H4 (cell line): Measurements from ENCODE around the gene RCAN2. TPM values are rescaled to one million over a fixed set of nuclear protein-coding genes. Genes with fewer than 3 reads are reported as not detected.
"Not testable (repeated sequence)": the region's sequence is repeated elsewhere in the genome, so short reads cannot be mapped to it uniquely, and the experiment has no call there.

Experiments
- DNase-seq: peaks from one replicate; pipeline ENCODE4 v3.0.0-alpha.2; 2015; ENCODE audit warnings: low spot score
- total RNA-seq: library from RNA; depleted of rRNA; stranded (reverse); fragments of >200 nt; shearing (Covaris generic); gene quantifications from 2 replicates; pipeline ENCODE4 v1.2.3, GENCODE V29; 2014

Gene RCAN2
- total RNA-seq, 1 experiment from 2014 or later: 1.0 TPM

DNA sequence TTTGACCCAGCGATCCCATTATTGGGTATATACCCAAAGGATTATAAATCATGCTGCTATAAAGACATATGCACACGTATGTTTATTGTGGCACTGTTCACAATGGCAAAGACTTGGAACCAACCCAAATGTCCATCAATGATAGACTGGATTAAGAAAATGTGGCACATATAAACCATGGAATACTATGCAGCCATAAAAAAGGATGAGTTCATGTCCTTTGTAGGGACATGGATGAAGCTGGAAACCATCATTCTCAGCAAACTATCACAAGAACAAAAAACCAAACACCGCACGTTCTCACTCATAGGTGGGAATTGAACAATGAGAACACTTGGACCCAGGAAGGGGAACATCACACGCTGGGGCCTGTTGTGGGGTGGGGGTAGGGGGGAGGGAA is 103.5 kb downstream of the RCAN2 start:
- DNase-seq: not testable (repeated sequence)

DNA sequence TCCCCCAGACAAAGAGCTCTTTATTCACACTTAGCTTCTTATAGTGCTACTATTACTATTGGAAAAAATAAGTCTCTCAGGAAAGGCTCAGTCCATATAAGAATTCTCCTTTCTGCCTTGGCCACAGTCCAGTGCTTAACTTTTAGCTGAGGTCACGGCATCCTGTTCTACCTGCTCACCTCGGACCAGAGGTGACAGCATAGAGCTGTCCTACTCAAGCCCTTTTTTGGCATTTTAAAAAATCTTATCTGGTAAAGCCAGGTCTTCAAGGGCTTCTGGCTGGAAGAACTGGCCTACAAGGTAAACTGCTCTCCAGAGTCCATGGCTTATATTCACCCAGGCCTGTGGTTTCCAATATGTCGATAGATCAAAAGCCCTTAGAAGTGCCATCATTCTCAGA is 109.7 kb downstream of the RCAN2 start:
- DNase-seq: no peak

DNA sequence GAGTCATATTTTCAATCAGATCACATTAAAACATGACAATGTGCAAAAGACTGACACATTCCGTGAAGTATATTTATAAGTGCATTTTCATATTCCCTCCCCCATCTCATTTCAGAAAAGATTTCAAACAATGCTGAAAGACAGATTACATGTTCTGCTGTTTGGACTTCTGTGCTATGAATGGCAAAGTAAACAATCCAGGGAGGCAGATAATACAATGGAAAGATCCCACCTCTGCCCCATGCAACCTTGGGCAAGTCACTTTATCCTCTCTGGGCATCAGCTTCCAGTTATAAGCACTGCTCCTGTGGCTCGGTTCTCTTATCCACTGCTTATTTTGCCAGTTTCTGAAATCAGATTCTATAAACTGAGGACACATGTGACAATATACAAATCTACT is 110.2 kb downstream of the RCAN2 start:
- DNase-seq: no peak

DNA sequence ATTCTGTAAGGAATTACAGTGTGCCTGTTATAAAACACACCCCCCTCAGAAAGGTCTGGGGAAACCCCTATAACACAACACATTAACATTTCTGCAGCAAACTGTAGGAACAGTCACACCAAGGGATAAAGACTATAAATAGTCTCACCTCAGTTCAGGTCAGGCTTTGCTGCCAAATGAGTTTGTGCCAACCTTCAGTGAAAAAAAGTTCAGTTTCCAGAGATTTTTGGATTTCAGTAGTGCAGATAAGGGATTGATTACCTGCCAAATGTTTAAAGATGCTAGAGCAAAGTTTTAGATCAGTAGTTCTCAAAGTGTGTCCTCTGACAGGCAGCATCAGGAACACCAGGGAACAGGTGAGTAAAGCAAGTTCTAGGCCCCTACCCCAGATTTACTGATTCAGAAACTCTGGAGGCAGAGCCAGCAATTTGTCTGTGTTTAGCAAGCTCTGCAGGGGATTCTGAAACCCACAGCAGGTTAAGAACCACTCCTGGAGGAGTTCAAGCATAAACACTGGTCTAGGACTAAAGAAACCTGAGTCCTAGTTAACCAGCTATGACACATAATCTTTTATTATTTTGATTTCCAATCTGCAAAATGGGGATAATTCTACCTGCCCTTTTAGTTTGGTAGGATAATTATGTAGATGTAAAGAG is 111.0 kb downstream of the RCAN2 start:
- DNase-seq: no peak

DNA sequence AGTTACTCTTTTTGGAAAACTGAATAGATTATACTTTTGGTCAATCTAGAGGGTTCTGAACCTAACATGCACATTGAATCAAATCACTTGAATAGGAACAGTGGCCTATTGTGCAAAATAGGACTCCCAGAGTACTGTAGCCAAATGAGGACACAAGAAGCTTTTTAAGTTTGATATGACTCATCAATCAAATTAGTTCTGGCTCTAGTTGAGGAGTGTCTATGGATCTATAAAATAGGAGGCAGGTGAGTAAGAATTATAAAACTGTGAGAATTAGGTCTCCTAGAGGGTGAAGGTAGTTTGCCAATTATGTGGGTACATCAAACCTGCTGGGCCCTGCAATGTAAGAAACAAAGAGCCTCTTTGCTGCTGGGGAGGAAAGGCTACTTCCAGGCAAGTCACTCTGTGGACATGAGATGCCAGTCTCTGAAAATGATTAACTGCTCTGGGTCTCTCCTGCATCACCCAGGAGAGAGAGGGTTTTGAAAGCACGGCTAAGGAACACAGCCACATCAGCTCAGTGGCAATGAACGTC is 112.3 kb downstream of the RCAN2 start:
- DNase-seq: no peak

DNA sequence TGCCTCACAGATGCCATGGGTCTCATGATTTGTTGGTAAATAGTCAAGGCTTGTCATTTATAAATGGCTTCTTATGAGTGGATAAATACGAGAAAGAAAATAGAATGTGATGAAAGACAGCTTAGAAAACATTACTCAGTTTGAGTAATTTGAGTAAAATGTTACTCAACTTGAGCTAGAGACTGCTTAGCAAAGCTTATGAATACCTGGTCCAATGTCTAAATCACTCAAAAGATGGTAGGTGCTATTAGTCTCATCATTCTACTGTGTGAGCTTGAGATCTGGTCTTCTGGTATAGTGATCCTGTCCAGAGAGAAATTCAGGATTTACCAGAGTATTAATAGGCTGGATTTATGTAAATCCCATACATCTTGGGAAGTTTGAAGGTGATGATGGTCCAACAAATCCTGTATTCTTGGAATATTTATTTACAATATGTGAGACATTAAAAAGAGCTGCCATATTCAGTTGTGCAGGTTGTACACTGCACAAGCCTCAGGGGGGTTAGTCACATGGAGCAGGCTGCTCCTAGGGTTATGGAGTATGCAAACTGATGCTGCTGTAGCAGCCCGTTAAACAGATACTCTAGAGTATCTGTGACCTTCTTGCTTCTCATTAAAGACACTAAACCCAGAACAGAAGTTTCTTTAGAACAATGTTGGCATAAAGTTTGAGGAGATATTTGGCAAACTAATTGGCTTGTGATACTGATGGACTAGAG is 112.9 kb downstream of the RCAN2 start:
- DNase-seq: no peak

DNA sequence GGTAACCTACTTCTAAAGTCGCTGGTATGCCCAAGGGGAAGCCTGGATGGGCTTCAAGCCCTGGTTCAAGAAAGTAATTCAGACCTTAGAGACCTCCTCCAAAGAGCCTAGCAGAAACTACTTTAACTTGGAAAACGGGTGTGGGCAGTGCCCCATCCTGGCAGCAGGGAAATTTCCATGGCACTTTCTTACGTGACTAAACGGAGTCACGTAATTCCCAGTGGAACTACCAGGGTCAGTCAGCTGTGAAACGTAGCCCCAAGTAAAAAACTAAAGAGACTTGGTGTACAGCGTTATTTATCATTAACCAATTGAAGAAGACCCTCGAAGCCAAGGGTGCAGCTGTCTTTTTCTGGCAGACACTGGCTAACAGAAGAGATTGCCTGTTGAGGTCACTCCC is 114.0 kb downstream of the RCAN2 start:
- DNase-seq: no peak

DNA sequence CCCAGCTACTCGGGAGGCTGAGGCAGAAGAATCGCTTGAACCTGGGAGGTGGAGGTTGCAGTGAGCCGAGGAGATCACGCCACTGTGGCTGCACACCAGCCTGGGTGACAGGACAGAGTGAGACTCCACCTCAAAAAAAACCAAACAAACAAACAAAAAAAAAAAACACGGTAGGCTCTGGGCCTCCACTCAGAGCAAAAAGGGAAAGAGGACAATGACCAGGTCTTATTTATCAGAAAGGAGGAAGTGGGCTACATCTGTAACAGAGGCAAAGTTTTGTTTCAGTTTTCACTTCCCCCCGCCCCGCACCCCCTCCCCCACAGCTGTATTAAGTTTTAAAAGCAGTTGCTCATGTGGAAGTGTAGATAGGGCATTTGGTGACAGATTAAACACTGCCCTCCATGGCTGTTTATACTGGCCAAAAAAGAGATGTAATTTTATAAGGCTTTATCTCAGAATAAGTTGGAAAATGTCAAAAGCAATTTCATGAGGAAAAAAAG is 114.6 kb downstream of the RCAN2 start:
- DNase-seq: no peak

DNA sequence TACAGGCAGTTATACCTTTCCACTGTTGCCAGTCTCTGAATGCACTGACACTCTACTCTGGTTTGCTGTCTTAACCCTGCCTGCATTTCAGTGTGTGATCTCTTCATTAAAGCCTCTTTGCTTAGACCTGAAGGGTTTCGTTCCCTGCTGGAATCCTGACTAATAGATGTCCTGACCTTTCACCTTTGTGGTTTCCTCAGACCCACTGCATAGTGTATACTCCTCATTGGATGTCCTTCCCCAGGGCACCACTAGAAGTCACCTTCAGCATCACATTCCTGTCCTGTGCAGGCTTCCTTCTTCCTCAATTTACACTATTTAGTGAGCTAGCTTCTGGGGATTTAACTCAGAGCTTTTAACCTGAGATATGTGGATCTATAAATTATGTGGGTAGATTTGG is 120.6 kb downstream of the RCAN2 start:
- DNase-seq: no peak

DNA sequence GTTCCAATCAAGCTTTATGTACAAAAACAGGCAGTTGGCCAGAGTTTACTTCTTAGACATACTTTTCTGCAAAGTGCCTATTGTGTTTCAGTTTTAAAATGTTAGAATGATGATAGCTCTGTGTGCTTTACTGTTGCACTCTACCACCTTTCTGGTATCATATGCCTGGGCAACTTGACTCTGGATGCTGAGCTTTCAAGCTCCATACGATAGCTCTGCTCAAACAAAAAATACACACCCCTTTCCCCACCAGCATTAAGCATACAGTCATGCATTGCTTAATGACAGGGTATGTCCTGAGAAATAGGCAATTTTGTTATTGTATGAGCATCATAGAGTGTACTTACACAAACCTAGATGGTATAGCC is 123.1 kb downstream of the RCAN2 start:
- no peak for DNase-seq

DNA sequence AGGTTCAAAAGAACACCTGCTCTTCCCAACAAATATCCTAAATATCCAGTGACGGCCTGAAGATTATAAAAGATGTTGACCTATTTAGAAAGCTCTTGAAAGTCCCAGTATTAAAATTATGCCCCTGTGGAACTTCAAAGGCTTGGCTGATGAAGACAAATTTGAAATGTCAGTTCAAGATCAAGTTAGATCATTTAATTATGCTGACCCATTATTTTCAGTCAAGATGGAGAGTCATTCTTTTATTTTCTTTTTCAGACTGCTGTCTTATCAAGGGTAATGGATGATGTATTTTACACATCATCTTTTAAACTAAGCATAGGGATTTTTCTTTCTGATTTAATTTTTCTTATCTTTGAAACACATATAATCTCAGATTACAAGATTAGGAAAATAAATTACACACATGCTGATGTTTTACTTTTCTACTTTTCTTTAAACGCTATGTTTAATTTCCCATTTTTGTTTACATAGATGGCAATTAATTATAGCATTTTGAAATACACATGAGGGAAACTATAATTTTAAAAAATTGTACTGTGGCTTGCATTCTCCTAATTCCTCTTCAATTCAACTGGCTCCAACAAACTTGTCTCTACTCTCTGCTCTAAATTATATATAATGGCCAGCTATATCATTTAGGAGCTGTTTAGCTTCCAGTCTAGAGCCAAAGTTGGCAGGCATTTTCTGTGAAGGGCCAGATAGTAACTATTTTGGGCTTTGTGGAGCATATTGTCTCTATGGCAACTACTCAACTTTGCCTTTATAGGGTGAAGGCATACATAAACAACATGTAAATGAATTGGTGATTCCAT is 123.7 kb downstream of the RCAN2 start:
- no peak for DNase-seq

DNA sequence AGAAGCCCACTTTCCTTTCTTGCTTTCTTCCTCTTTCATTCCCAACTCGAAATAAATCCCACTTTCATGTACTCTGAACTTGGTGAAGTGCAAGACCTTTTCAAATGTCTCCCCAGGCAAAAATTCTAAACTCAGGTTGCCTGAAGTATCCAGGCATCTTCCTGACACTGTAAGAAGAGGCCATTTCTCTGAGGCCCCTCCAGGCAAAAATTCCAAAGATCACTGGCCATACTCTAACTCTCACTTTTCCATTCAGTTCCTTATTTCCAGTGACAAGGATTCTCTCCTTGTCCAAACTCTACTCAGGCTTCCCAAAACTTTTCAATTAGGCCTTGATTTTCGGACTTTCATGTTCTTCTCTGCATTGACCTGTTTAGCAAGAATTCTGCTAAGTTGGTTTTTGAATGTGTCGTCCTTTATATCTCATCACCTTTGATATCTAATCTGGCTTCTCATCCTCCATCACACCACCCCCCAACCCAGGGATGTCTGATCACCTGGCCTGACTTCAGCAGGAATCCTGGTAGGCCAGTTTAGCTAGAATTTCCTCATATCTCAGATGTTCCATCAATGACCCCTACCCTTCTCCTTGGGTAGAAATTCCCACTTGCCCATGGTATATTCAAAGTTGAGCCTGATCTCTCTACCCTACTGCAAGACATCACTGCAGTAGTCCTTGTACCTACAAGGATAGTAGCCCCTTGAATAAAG is 124.9 kb downstream of the RCAN2 start:
- no peak for DNase-seq

DNA sequence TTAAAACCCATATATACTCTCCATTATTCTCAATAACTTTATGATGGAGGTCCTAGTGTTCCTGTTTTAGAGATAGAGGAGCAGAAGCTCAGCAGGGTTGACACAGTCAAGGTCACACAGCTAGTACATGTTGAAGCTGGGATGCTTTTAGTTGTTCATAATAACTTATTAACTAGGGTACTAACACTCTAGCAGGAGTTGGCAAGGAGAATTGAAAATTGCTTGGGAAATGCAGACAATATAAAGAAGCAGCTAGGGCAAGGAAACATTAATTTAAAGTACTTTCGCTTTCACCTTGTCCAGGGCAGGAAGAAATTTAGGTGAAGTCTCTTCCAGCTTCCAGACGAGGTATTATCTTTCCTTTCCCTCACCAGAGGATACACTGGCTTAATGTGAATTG is 133.7 kb downstream of the RCAN2 start:
- no peak for DNase-seq

DNA sequence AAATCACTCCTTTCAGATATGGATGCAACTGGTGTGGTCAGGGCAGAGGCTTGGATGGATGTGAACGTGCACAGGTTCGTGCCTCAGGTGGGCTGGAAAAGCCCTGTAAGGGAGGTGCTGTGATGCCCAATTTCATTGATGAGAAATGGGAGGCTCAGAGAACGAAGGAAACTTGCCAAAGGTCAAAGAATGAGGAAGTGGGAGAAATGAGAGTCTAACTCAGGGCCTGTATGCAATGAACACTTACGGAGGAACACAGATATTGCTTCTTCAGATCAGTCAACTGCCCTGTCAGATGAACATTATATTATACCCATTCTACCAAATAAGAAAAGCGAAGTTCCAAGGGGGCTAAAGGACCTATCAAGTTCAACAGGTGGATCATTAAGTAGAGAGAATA is 134.7 kb downstream of the RCAN2 start:
- DNase-seq: no peak

DNA sequence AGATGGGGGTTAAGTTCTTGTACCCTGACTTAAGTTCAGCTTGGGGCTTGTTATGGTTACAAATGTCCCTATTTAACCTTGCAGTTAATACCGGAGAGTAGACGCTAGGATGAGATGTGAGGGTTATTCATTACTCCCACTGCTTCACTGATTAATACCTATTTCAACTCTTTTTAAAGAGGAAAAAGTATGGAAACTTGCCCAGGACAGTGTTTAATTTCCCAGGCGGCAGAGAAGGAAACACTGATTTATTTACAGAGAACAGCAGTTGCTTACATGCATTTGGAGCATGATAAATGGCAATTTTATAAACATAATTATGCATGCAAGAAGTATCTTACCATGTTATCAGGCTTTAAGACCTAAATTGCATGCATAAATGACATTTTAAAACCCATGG is 137.7 kb downstream of the RCAN2 start:
- DNase-seq: no peak

DNA sequence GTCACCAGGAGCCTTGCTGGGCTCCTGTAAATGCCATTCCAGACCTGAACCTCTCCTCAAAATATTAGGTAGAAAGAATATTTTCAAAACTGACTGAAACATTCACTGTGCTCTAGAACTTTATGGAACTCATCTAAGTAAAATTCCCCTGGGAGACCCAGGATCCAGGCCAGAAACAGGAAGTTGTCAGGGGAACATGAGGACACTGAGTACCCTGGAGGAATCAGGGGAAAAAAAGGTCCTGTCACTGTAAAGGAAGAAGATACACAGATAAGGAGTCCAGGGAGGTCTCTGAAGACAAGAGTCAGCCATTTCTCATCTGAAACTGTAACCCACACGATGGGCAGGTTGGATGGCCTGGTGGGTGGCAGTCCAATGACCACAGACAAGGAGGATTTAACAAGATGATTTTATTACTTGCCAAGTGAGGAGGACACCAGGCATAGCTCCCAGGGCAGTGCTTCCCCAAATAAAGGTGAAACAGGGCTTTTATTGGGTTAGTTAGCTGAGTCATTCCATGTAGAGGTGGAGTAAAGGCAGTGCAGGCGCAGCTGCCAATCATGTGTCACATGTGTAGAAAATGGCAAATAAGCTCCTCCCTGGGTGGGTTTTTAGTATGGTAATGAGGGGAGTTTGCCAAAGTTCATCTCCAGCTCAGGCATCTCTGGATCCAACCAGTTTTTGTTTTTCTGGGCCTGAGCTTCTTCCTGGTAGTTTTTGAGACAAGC is 138.5 kb downstream of the RCAN2 start:
- no peak for DNase-seq

DNA sequence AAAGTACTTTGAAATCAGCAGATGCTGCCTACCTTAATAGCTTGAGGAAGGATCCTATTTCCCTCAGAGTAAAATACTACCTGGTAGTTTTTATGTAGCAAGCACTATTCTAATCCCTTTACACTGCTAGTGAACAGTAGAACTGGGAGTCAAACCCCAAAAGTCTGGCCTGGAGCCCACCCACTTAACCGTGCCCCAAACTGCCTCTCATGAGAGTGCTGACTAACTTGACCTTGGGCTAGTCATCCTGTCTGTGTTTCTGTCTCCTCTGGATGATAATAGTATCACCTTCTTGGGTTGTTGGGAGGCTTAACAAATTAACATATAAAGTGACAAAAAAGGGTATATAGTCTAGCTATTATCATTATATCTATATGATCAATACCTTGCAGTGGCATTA is 140.5 kb downstream of the RCAN2 start:
- no peak for DNase-seq

DNA sequence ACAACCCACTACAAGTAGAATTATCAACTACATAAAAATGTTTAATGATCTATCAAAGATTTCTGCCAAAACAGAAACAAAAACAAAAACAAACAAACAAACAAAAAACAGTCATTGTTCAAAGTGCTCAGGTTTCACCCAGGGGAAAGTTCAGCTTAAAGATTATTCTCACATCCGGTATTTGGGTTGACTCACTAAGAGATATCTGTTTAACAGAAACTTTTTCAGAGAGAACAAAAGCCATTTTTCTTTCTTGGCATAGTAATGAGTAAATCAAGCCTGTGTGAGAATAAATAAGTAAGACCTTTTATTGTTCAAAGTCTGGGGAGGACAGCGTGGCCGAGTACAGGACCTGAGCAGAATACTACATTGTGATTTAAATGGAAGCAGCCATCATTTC is 143.6 kb downstream of the RCAN2 start:
- no peak for DNase-seq

DNA sequence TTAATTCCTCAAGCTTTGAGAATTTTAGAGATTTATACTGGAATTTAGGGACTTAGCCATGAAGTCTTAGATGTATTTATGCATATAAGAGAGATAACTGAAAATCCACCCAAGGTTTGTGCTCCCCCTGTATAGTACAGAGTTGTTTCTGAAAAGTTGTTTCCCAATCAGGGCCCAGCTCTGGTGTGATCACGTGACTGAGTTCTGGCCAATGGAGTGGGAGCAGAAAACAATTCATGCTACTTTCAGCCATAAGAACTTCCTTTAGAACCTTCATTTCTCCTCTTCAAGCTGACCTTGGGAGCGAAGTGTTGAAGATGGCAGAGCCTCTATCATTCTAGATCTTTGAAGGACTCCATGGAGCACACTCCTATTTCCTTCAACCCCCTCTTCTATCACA is 151.0 kb downstream of the RCAN2 start:
- DNase-seq: no peak

DNA sequence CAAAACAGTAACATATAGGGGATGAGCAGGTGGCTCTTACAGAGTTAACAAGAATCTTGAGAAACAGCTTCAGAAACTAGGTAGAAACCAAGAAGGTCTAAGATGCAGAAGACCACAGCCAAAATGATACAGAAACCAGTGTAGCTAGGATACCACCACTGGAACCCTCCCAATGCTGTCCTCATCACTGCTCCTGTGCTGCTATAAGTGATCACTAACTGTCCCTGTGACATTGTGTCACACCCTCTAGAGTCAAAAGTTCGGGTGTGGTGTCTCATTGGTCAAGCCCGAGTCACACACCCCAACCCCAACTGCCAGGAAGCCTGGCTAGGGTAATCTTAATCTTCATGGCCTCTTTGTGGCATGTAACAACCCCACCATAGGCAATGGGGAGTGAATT is 153.1 kb downstream of the RCAN2 start:
- no peak for DNase-seq

DNA sequence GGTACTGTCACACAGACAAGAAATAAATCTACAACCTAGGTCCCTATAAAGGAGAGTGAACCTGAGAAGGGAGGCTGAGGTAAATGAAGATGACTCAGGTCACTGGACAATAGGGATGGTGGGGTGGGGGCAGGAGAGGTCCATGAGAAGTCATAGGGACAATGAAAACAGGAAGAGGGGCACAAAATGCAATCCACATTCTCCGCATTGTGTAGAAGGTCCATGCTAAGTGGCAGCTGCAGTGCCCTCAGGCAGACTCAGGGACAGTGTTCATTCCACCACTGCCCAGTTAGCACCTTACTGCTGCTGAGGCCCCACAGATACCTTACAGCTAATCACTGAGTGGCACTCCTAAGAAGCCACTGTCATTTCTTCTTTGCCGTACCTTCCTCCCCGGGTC is 156.8 kb downstream of the RCAN2 start:
- no peak for DNase-seq
